Liver (tissue), 3 donors: ENCODE measurements around the gene GNG12.

Source experiments
- CTCF ChIP-seq: fragments of 150-350 bp; IDR thresholded peaks from 2 replicates; pipeline ENCODE4 v1.5.1; 2017; ENCODE audit warnings: improper control_type of control experiment, low read depth, low read length; ENCODE audit not compliant: missing input control
- HNF4G ChIP-seq: IDR thresholded peaks from 2 replicates; pipeline ENCODE4 v1.6.1; 2016; ENCODE audit warnings: antibody characterized with exemption
- RXRA ChIP-seq, 2 donors: IDR thresholded peaks; 2 replicates each; pipeline ENCODE4 v1.6.1; 2017 to 2018; ENCODE audit warnings: antibody characterized with exemption in 2 of 2, mild to moderate bottlenecking in 1 of 2
- donor health status: healthy.
- donor health status: healthy.

GRCh38 chr1:67705735-67706453 is 127.4 kb downstream of the GNG12 start:
- no peak for TF ChIP-seq HNF4G
- TF ChIP-seq CTCF: no peak
- TF ChIP-seq RXRA (IDR thresholded peaks at IDR 0.05): no peak
